NB4 (cell line): ENCODE measurements around the gene YWHAG.

Experiments used
- CTCF ChIP-seq: IDR thresholded peaks from one replicate; pipeline ENCODE4 v1.5.1; 2012; ENCODE audit warnings: low read depth, low read length
- MAX ChIP-seq: IDR thresholded peaks from 2 replicates; pipeline ENCODE4 v1.6.1; 2011; ENCODE audit warnings: low read depth, low read length
- POLR2A ChIP-seq: IDR thresholded peaks from 2 replicates; pipeline ENCODE4 v1.6.1; 2011; ENCODE audit warnings: mild to moderate bottlenecking; ENCODE audit not compliant: insufficient read length; ENCODE audit errors: extremely low read depth

- TF ChIP-seq CTCF (no peak), POLR2A (no peak), MAX (no peak)
These were observed 11.1 kb downstream of the YWHAG start for GRCh38 chr7:76347710-76348109.
